Measurements from ENCODE around the gene MVP.

DNA sequence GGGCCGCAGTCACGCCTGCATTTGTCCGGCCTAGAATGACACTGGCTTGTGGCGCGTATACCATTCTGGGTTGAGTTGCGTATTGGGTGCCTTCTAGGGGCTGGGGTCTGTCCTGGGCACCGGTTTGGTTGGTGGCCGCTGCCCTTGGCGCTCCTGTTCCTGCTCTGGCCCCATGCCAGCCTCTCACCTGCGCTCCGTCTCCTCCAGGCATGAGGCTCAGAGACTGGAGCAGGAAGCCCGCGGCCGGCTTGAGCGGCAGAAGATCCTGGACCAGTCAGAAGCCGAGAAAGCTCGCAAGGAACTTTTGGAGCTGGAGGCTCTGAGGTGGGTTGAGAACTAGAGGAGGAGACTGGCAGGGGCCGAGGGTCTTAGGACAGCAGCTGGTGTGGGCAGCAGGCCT is 25.4 kb downstream of the MVP start:
- TF ChIP-seq, protein P1, sequence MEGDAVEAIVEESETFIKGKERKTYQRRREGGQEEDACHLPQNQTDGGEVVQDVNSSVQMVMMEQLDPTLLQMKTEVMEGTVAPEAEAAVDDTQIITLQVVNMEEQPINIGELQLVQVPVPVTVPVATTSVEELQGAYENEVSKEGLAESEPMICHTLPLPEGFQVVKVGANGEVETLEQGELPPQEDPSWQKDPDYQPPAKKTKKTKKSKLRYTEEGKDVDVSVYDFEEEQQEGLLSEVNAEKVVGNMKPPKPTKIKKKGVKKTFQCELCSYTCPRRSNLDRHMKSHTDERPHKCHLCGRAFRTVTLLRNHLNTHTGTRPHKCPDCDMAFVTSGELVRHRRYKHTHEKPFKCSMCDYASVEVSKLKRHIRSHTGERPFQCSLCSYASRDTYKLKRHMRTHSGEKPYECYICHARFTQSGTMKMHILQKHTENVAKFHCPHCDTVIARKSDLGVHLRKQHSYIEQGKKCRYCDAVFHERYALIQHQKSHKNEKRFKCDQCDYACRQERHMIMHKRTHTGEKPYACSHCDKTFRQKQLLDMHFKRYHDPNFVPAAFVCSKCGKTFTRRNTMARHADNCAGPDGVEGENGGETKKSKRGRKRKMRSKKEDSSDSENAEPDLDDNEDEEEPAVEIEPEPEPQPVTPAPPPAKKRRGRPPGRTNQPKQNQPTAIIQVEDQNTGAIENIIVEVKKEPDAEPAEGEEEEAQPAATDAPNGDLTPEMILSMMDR (conservative IDR thresholded peaks at IDR 0.05; ENCODE audit: low read depth, low read length): no peak
- no peak for TF ChIP-seq EZH2 (IDR thresholded peaks at IDR 0.05; ENCODE audit: low read length, unreplicated experiment)
- TF ChIP-seq EZH2phosphoT487 (IDR thresholded peaks at IDR 0.05; ENCODE audit: borderline replicate concordance, low read length): no peak
